GM12892 (cell line): ENCODE measurements around the gene AACS.

Experiments used
- POLR2A ChIP-seq: IDR thresholded peaks from 2 replicates; pipeline ENCODE4 v1.6.1; 2011; ENCODE audit warnings: low read depth, low read length, control low read depth
- POLR2AphosphoS5 ChIP-seq: IDR thresholded peaks from 2 replicates; pipeline ENCODE4 v1.6.1; 2011; ENCODE audit warnings: low read depth, low read length, control low read depth
- TAF1 ChIP-seq: IDR thresholded peaks from 2 replicates; pipeline ENCODE4 v1.6.1; 2011; ENCODE audit warnings: low read depth, mild to moderate bottlenecking, control low read depth, low read length, borderline replicate concordance

DNA sequence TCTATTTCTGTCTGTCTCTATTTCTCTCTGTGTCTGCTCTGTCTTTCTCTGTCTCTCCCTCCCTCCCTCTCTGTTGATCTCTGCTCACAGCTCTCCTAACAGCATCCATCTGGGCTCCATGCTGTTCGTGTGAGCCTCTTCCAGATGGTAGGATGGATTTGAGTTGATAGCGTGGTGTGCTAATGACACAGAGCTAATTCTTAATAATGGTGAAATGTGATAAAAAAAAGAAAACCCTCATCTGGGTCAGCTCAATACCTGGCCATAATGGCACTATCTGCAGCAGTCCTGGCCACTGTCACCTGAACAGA lies 96.4 kb downstream of the AACS start:
- TF ChIP-seq POLR2AphosphoS5 = no peak
- TF ChIP-seq POLR2A = no peak
- TF ChIP-seq TAF1 = no peak
